Gastrocnemius medialis (tissue), 4 donors: Measurements from ENCODE around the gene PIK3R2.

Source experiments
- POLR2A ChIP-seq, 2 donors: fragments of 450-650 bp; IDR thresholded peaks; one replicate each; pipeline ENCODE4 v1.6.1; 2017; ENCODE audit warnings: antibody characterized with exemption in 2 of 2, mild to moderate bottlenecking in 2 of 2, moderate library complexity in 2 of 2
- TF ChIP-seq, protein P1 (sequence below), 5 experiments: fragments of 450-650 bp in 3 of 5; fragments of 200-600 bp in 2 of 5; sonication (generic) in 2 of 5; IDR thresholded peaks in 4 of 5; conservative IDR thresholded peaks in 1 of 5; 1 replicate in 4 of 5; 2 replicates in 1 of 5; pipeline ENCODE4 v1.5.1; 2016 to 2019; ENCODE audit warnings: antibody characterized with exemption in 5 of 5, mild to moderate bottlenecking in 3 of 5, moderate library complexity in 3 of 5

DNA sequence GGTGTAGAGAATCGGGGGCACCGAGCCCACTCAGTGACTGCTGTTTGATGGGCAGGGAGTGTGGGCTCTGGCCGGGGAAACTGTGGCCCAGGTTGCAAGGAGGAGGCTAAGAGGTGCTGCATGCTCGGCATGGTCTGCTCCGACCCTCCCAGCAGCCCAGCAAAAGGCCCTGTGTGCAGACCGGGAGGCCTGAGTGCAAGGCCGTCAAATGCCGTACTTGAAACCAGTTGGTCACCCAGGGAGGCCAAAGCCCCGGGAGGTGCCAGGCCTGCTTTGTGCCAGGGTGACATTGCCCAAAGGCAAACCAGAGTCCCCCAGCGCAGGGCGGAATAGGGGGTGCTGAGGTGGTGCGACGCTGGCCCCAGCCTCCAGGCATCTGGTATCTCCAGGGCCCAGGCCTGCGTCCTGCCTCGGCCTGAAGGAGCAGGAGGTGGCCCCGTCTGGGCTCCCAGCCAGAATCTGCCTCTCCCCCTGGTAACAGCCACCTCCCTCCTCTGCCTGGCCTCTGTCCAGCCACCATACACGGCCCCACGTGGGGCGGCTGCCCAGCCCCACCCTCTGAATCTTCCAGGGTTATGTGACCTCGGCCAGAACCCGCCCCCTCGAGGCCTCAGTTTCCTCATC is 4.0 kb downstream of the PIK3R2 start:
- TF ChIP-seq, protein P1, sequence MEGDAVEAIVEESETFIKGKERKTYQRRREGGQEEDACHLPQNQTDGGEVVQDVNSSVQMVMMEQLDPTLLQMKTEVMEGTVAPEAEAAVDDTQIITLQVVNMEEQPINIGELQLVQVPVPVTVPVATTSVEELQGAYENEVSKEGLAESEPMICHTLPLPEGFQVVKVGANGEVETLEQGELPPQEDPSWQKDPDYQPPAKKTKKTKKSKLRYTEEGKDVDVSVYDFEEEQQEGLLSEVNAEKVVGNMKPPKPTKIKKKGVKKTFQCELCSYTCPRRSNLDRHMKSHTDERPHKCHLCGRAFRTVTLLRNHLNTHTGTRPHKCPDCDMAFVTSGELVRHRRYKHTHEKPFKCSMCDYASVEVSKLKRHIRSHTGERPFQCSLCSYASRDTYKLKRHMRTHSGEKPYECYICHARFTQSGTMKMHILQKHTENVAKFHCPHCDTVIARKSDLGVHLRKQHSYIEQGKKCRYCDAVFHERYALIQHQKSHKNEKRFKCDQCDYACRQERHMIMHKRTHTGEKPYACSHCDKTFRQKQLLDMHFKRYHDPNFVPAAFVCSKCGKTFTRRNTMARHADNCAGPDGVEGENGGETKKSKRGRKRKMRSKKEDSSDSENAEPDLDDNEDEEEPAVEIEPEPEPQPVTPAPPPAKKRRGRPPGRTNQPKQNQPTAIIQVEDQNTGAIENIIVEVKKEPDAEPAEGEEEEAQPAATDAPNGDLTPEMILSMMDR (IDR thresholded peaks at IDR 0.05 in 4 of 5, conservative IDR thresholded peaks at IDR 0.05 in 1 of 5): no peak
- TF ChIP-seq POLR2A (IDR thresholded peaks at IDR 0.05): no peak
